ENCODE results near the gene MMP17. TPM values are rescaled to one million over a fixed set of nuclear protein-coding genes. Genes with fewer than 3 reads are reported as not detected.

The MMP17 gene
- 1 to 10 TPM; 2.1 to 3.2 TPM for total RNA-seq

DNA sequence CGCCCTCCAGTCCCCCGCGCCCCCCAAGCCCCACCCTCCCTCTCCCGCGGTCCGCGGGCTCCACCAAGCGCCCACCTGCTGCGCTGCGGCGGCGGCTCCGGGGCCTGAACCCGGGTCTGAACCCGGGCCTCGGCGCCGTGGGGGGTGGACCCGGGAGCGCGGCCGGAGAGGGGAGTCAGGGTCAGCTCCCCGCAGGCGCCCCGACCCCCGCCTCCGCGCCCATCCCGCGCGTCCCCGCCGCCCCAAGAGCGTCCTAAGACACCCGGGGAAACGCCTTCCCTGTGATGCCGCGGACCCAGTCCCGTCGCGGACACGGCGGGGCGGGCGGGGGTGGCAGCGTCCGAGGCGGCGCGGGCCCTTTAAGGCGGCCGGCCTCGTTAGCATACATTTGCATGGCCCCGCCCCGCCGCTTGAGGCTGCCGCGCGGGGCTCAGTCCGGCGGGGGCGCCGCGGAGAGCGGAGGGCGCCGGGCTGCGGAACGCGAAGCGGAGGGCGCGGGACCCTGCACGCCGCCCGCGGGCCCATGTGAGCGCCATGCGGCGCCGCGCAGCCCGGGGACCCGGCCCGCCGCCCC, at the start of gene MMP17:
TSS of gene MMP17 (plus strand) at position 433 of the 574 bp plus-strand sequence. CDS start at position 535, 102 bp downstream.
- Histone ChIP-seq H3K9me3 (no peaks in the 10 kb centered on the region), H3K27ac (peak within 1 kb of the TSS in 1 of 2 donors; percentile 23), H3K4me1 (peaks cover 0 to 45% of the 10 kb centered on the region in 2 donors), H3K4me3 (peak within 1 kb of the TSS; percentile 39 to 56), H3K27me3 (peaks cover 4 to 7% of the 10 kb centered on the region in 2 donors), H3K36me3 (no peaks in the 10 kb centered on the region)
- TF ChIP-seq, protein P1, sequence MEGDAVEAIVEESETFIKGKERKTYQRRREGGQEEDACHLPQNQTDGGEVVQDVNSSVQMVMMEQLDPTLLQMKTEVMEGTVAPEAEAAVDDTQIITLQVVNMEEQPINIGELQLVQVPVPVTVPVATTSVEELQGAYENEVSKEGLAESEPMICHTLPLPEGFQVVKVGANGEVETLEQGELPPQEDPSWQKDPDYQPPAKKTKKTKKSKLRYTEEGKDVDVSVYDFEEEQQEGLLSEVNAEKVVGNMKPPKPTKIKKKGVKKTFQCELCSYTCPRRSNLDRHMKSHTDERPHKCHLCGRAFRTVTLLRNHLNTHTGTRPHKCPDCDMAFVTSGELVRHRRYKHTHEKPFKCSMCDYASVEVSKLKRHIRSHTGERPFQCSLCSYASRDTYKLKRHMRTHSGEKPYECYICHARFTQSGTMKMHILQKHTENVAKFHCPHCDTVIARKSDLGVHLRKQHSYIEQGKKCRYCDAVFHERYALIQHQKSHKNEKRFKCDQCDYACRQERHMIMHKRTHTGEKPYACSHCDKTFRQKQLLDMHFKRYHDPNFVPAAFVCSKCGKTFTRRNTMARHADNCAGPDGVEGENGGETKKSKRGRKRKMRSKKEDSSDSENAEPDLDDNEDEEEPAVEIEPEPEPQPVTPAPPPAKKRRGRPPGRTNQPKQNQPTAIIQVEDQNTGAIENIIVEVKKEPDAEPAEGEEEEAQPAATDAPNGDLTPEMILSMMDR (IDR thresholded peaks at IDR 0.05): peak in 1 of 2 donors; percentile 35
- DNase-seq (ENCODE audit: low spot score): no peak

DNA sequence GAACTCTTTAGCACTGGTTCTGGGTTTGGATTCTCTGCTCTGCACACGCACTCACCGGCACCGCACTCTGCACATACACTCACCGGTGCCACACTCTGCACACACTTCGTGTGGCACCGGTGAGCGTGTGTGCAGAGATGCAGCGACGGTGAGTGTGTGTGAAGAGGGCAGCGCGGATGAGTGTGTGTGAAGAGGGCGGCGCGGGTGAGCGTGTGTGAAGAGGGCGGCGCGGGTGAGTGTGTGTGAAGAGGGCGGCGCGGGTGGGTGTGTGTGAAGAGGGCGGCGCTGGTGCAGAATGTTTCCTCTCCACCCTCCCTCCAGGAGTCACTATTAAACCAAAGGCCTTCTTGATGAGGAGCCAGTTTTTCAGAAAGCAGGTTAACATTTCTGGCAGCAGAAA, 49.2 kb upstream of the MMP17 start:
- Histone ChIP-seq H3K4me3 (no peak overlapping the region), H3K27me3 (no peaks in the 10 kb centered on the region), H3K36me3 (peaks cover 50% of the 10 kb centered on the region), H3K27ac (no peak overlapping the region), H3K4me1 (peaks cover 0 to 9% of the 10 kb centered on the region in 2 donors), H3K9me3 (no peaks in the 10 kb centered on the region)
- TF ChIP-seq, protein P1 (IDR thresholded peaks at IDR 0.05): no peak
- no peak for DNase-seq (ENCODE audit: low spot score)

DNA sequence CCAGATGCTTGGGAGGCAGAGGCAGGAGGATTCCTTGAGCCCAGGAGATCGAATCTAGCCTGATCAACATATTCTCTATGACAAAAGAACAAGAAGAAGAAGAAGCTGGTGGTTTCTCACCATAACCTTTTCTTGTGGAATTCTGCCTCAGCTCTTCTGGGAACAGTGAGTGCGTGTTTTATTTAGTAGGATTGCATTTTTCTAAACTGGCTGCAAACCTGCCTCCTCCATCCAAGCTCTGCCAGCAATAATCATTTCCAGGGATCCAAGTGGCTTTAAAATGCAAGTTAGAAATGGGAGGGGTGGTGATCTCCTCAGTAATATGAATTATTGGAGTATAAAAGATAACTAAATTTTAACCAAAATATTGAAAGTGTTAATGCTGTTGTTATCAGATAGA, 46.1 kb upstream of the MMP17 start:
- TF ChIP-seq, protein P1 (IDR thresholded peaks at IDR 0.05): no peak
- DNase-seq (ENCODE audit: low spot score): no peak
- Histone ChIP-seq H3K4me3 (no peak overlapping the region), H3K9me3 (no peaks in the 10 kb centered on the region), H3K27me3 (no peaks in the 10 kb centered on the region), H3K4me1 (no peaks in the 10 kb centered on the region), H3K36me3 (peaks cover 65% of the 10 kb centered on the region), H3K27ac (no peak overlapping the region)

DNA sequence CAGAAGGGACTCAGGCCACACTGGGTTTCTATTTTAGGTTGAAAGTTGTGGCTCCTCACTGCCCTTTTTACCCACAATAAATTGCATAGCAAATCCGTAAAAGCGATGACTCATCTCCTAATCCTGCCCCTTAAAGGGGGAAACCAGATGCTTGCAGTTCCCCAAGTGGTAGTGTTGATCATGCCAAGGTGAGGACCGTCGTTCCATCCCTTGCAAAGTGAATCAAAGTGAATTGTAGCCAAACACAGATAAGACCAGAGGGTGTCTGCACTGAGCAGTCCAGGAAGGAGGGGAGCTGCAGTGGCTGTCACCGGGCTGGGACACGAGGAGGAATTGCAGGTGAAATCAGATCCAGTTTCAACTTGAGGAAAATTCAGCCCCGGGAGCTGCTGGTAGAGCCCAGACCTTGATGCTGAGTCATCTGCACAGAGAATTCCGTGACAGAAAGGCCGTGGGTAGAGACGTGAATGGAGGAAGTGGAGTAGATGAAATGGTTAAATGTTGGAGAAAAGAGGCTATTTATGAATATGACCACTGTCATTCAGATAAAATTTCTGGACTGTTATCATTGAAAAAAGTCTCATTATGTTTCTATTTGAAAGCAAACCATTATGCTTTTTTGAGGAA, 44.2 kb upstream of the MMP17 start:
- Histone ChIP-seq H3K9me3 (no peaks in the 10 kb centered on the region), H3K27me3 (no peaks in the 10 kb centered on the region), H3K4me1 (no peaks in the 10 kb centered on the region), H3K4me3 (no peak overlapping the region), H3K27ac (no peak overlapping the region), H3K36me3 (peaks cover 68% of the 10 kb centered on the region)
- TF ChIP-seq, protein P1 (IDR thresholded peaks at IDR 0.05): no peak
- DNase-seq (ENCODE audit: low spot score): no peak

DNA sequence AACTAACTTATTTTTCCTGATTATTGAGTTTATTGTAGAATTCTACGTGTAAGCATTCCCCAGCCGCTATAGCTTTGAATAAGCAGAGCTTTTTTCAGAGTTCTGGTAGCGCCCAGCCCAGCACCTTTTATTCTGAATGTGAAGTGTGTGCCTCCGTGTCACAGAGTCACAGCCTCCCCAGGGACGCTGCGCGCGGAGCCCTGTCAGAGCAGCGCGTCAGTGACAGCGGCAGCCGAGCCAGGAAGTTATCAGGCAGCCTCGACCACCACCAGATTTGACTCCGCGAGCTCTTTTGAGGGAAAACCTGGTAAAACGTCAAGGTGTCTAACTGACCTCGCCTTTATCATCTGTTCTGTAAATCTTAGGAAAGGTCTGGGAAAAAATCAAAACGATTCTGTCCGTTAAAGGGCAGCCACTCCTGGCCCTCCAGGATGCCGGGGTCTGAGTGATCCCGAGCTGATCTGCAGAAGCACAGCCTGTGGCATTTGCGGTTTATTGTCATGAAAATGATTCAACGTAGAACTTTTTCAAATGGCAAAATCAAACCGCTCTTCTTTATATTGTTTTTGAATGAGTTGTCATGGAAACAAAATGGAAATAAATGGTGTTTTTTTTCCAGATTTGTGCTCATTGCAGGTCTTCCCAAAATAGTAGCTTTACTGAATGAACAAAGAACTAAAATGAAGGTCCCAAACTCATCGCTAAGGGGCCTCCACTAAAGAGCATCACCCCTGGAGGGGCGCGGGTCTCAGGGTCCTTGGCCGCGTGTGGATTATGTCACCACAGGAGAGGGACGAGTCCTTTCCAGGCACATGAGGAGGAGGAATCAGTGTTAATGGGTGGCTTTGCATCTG, 43.1 kb upstream of the MMP17 start:
- Histone ChIP-seq H3K4me3 (no peak overlapping the region), H3K27me3 (no peaks in the 10 kb centered on the region), H3K36me3 (peaks cover 67% of the 10 kb centered on the region), H3K4me1 (no peaks in the 10 kb centered on the region), H3K9me3 (no peaks in the 10 kb centered on the region), H3K27ac (no peak overlapping the region)
- no peak for DNase-seq (ENCODE audit: low spot score)
- TF ChIP-seq, protein P1 (IDR thresholded peaks at IDR 0.05): no peak

Measured in right atrium auricular region (tissue), 2 donors.